Hypothalamus (tissue), 51 donors: Measurements from ENCODE around the gene YWHAG.
"Not testable (repeated sequence)": the region's sequence is repeated elsewhere in the genome, so short reads cannot be mapped to it uniquely, and the experiment has no call there.

Experiments used
- DNase-seq, 51 donors: peaks; one replicate each; lab custom pipeline; 2025; lab: John Stamatoyannopoulos, UW

YWHAG gene

DNA sequence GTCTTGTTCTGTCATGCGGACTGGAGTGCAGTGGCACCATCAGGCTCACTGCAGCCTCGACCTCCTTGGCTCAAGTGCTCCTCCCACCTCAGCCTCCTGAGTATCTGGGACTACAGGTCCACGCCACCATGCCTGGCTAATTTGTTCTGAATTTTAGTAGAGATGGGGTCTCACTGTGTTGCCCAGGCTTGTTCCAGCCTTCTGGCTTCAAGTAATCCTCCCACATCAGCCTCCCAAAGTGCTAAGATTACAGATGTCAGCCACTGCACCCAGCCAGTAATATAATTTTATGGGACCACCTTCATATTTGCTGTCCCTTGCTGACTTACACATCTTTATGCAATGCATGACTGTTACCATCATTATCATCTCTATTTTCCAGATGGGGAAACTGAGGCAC is 57.8 kb downstream of the YWHAG start:
- DNase-seq = no peak

DNA sequence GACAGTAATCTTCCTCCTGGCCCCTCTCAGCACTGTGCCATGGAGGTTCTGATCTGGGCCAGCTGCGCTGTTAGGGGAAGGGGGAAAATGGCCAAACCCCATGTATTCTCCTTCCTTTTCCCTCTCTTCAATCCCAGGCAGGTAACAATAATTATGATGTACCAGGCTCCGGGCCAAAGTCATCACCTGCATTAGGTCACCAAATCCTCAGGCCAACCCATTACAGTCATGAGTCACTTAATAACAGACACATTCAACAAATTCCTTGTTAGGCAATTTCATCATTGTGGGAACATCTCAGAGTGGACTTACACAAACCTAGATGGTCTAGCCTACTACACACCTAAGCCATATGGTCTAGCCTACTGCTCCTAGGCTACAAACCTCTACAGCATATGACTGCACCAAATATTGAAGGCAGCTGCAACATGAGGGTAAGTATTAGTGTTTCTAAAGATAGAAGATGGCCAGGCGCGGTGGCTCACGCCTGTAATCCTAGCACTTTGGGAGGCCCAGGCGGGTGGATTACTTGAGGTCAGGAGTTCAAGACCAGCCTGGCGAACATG is 58.5 kb downstream of the YWHAG start:
- no peak for DNase-seq

DNA sequence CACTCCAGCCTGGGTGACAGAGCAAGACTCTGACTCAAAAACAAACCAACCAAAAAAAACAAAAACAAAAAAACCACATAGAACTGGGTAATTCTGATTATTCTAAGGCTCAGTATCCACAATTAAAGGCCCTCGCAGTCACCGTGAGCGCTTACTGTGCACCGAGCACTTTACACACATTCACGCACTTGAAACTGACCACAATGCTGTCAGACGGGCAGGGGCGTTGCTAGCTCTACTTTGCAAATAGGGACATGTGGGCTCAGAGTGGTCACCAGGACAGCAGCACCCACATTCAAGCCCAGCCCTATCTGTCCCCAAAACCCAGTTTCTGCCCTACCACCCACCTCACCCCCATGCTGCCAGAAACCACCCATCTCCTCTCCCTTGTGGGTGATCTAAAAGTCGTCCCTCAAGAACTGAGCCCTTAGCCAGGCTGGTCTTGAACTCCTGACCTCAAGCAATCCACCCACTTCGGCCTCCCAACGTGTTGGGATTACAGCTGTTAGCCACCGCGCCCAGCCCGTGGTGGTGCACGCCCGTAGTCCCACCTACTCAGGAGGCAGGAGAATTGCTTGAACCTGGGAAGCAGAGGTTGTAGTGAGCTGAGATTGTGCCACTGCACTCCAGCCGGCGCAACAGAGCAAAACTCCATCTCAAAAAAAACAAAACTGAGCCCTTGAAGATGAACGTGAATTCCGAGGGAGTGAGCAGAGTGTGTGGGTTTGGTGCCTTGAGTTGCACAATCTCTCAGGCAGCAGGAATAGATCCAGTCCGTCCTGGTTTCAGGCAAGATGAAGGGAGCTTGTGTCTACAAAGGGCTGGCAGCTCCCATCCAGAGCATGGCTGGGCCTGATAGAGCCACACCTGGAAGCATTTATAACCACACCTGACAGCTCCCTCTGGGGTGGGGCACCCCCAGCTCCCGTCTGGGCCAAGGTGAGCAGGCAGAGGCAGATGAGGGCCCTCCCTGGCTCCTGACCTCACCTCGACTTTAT is 61.7 kb downstream of the YWHAG start:
- peak in 1 of 51 donors; percentile 16 for DNase-seq

DNA sequence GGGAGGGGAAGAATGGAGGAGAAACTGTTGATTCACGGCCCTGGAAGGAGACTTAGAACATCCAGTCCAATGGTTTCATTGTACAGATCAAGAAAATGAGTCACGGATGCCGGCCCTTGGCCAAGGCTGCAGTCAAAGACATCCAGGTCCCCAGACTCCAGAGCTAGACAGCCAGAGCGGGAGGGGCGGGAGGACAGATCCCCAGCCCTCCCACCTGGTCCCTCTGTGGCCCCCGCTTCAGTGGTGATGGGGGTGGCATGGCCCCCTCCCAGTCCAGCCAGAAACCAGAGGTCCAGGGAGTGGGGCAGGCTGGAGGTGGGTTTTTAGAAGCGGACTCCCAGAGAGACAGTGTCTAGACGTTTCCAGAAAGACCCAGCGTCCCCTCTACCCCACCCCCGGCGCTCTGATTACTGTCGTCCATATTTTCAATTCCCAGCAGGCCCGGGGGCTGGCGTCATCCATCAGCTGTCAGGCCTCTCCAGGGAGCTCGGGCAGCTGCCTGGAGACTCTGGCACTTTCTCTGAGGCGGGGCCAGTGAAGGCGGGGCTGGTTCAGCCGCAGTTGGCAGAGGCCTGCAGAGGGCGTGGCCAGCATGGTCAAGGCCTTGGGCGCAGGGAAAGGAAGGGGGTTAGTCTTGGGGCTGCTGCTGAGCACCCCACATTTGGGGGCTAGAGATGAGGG is 64.3 kb downstream of the YWHAG start:
- DNase-seq = peak; percentile 50 to 99 (median 95)

DNA sequence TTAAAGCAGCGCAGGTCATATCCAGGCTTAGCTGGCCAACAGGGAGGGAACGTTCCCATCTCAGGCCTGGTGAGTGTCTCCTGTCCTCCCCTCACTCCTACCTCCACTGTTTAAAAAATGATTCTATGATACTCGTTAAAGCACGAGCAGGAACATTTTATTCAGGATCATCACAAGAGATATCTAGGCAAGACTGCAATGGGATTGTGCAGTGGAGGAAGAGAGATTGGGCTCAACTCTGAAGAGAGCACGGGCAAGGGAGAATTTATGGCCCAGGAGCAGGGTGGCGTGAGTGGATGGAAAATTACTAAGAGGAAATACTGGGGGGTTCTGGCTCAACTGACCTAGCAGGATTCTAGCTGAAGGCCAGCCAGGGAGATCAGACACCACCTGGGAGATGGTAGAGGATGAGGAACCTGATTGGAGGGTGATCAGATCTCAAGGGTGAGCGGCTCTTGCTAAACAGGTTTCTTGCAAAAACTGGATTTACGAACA is 65.3 kb downstream of the YWHAG start:
- peak in 1 of 51 donors; percentile 14 for DNase-seq

DNA sequence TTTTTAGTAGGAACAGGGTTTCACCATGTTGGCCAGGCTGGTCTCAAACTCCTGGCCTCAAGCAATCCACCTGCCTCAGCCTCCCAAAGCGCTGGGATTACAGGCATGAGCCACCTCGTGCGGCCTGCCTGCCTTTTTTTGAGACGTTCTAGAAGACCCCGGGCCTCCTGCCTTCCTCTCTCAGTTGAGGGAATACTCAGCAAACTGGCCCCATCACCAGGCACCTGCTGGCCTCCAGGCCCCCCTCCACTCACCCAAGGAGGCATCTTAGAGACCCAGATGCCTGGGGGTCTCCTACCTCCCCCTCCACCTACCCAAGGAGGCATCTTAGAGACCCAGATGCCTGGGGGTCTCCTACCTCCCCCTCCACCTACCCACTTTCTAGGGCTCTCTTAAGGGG is 65.9 kb downstream of the YWHAG start:
- not testable (repeated sequence) for DNase-seq

DNA sequence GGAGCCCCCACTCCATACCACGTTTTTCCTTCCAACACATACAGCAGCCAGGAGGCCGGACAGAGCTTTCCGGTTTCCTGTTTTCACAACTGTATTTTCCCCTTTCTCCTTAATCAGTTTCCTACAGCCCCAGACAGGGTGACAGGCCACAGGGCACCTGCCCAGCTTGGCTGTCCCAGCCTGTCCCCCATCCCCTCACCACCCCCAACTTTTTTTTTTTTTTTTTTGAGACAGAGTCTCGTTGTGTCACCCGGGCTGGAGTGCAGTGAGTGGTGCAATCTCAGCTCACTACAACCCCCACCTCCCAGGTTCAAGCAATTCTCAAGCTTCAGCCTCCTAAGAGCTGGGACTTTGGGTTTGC is 66.6 kb downstream of the YWHAG start:
- DNase-seq = peak in 2 of 51 donors; percentile 47 to 51

DNA sequence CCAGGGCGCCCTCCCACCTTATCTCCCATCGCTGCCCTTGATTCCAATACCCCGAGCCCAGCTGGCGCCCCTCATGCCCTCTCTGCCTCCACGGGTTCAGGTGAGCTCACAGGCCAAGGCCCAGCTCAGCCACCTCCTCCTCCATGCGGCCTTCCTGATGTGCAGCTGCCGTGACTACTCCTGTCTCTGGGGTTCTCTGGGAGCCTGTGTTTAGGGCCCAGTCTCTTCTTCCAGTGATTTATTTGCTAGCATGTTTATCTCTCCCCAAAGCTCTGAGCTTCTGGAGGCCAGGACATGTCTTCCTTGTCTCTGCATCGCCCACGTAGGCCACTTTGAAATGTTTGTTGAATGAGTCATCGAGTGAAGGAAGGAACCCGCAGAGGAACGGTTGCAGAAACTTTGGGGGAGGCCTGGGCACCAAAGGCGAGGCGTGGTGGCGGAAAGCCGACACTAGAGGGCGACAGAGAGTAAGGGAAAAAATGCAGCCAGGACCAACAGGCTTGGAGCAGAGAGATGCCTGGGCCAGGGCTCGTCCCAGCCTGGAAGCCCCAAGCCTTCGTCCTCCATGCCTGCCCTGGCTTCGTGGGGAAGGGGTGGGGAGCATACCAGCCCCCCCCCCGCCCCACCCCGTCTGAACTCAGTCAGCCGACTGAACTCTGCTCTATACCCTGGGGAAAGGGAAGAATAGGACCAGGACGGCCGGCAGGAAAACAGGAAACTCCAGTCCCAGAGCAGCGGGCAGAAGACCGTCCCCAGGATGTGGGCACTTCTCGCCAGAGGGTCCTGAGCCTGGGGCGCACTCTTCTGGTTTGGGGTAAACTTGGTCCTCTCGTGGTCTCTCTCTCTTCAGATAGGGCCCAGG is 67.2 kb downstream of the YWHAG start:
- DNase-seq = peak; percentile 51 to 94 (median 82)

DNA sequence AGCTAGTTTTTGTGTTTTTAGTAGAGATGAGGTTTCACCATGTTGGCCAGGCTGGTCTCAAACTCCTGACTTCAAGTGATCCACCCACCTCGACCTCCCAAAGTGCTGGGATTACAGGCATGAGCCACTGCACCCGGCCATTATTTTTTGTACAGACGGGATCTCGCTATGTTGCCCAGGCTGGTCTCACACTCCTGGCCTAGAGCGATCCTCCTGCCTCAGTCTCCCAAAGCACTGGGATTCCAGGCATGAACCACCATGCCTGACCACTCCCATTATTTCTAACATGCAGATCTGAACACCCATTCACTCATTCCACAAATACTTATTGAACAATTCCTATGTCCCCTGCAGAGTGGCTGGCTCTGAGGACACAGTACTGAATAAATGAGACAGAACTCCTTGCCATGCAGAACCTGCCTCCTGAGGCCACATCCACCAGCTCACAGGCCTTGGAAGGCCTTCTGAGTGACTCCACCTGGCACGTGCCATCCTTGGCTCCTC is 67.9 kb downstream of the YWHAG start:
- not testable (repeated sequence) for DNase-seq

DNA sequence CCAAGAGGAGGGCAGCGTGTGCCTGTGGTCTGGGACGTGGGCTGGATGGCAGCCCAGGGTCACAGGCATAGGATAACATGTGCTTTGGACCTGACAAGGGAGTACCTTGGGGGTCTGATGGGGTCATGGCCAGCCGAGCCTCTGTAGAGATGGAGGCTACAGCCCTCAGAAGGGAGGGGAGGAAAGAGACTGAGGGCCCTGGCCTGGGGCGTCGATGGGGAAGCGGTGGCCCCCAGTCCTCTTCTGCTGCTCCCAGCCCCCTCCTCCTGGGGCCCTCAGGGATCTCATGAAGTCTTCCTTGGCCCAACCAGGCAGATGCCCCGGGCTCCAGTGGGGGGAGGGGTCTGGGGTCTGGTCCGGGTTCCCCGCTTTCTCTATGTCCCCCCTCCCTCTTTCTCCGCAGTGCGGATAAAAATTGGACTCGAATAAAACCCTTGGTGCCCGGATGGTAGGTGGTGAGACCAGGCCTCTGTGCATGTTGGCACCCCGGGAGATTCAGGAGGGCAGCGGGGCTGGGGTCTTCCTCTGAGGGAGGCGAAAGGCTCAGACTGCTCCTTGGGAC is 71.9 kb downstream of the YWHAG start:
- DNase-seq = no peak

DNA sequence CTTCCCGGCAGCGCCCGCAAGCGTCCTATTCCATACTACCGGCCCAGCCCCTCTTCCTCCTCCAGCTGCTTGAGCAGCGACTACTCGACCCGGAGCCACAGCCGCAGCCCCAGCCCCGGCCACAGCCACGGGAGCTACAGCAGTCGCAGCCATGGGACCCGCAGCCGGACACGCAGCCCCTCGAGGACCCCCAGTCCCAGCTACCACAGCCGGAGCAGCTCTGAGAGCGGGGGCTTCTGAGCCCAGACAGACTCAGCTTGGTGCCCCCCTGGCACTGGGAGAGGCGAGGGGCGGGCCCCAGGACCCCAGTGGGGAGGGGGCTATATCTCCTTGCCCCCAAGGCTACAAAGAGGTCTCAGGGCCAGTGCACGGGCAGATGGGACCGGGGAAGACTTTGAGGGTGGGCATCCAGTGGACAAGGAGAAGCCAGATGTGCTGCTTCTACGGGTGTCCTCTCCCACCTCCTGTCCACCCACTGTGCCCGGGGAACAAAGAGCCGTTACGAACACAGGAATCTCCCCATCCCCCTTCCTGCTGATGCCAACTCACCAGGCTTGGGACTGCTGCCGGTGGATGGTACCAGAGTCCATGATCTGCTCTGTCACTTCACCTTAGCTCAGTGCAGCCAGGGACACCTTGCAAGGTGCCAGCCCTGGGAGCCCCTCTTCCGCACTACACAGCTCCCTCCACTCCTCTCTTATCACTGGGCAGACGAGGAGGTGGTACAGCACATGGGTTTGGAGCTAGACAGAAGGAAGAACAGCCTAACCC is 73.0 kb downstream of the YWHAG start:
- DNase-seq = no peak

DNA sequence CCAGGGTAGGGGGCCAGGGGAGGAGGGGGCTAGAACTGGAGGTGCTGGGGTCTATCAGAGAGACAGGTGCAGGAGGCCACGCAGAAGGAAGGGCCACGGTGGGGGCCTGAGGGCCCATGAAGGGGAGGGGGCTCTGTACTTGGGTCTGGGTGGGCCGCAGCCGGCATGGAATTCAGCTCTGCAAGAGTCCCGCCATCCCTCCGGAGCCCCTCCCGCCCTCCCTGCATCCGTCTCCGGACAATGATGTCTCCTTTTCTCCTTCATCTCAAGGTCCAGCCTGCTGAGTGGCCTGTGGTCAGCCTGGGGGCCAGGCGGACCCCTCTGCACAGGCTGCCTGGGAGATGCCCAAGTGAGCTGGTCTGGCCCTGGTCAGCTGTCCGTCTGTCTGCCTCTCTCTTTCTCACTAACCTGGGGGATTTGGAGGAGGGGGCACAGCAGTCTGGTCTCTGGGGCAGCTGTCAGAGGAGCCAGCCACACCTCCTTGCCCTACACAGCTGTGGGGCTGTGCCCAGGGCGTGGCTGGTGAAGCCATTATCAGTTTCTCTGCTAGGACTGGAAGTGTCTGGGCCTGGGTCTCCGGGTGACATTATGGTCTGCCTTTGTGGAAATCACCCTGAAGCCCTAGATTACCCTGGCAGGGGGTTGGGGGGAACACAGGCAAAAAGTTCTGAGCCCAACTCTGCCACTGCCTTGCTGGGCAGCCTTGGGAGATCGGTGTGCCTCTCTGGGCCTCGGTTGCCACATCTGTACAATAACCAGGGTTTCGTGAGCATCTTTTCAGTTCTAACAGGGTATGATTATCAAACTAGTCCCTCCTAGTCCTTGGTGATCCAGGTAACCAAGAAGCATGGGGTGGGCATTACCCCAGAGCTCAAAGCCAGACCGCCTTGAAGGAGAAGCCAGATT is 75.3 kb downstream of the YWHAG start:
- DNase-seq = no peak

DNA sequence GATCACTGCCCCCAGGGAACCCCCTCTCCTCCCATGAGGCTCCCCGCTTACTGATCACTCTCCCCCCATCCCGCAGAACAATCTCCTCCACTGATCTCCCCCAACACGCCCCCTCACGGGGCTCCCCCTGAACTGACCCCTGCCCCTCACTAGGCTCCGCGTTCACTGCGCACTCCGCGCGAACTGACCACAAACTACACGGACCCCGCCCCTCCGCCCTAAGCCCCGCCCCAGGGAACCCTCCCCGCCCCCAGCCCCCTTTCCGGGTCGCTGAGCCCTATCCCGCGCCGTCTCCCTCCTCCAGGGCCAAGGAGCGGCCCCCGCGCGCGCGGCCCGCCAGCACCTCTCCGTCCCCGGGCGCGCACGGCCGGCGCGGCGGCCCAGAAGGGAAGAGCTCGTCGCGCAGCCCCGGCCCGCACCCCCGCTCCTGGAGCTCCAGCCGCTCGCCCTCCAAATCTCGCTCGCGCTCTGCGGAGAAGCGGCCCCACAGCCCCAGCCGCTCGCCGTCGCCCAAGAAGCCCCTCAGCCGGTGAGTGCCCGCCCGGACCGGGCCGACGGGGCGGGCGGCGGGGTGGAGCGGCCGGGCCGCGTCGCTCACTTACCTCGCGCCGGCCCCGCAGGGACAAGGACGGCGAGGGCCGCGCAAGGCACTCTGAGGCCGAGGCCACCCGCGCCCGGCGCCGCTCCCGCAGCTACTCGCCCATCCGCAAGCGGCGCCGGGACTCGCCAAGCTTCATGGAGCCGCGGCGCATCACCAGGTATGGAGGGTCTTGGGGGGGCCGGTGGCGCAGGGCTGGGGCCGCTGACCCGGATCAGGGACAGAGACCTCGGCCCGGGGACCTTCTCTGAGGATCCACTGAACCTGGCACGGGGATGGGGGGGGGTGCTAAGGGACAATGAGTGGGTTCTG is 76.2 kb downstream of the YWHAG start:
- DNase-seq = no peak

DNA sequence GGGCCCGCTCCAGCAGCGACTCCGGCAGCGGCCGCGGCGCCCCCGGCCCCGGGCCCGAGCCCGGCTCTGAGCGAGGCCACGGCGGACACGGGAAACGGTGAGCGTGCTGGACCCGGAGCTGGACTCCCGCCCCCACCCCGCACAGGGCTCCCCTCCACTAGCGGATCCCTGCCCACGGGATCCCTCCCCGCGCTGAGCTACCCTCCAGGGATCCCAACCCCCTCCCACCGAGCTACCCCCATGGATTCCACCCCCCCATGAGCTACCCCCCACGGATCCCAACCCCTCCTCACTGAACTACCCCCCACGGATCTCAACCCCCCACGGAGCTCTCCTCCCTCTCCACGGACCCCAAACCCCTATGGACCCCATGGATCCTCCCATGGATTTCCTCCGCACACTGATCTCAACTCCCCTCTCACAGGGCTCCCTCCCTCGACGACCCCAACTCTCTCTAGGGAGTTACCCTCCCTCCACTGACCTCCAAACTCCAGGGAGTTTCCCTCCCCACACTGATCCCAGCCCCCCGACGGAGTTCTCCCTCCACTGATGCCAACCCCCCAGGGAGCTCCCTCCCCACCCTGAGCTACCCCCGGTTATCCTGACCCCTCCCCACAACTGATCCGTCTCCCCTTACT is 77.0 kb downstream of the YWHAG start:
- DNase-seq = no peak

DNA sequence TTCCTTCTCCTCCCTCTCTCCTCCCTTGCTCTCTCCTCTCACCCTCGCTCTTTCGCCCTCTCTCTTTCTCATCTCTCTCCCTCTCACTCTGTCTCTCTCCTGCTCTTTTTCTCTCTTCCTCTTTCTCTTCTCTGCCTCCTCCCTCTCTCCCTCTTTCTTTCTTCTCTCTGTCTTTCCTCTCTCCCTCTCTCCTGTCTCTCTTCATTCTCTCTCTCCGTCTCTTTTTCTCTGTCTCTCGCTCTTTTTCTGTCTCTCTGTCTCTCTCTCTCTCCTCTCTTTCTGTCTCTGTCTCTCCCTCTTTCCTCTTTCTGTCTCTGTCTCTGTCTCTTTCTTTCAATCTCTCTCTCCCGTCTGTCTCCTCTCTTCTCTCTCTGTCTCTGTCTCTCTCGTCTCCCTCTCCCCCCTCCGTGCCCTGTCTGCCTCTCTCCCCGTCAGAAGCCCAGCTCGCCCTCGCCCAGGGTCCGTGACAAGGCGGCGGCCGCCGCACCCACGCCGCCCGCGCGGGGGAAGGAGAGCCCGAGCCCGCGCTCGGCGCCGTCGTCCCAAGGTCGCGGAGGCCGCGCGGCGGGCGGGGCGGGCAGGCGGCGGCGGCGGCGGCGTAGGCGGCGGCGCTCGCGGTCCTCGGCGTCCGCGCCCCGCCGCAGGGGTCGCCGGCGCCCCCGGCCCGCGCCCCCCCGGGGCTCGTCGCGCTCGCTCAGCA is 77.6 kb downstream of the YWHAG start:
- DNase-seq = no peak

DNA sequence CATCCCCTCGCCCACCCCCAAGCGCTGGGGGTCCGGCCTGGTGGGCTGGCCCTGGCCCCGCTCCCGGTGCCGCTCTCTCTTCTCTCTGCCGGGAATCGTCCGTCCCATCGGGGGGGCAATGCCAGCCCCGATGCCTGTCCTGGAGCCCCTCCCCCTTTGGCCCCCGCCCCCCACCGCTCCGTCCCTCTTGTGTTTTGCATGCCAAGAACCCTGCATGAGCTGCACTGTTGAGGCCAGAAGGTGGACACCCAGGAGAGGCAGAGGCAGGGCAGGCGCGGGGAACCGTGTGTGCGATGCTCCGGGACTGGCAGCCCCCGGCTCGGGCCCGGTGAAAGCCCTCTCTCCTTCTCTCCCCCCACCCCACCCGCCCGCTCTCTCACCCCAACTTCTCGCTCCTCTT is 78.4 kb downstream of the YWHAG start:
- DNase-seq = no peak
